NCI-H2081 treated with DMSO at 0.1 percent for 48 hours (cell line): Measurements from ENCODE around the gene WDR53.
"Not testable (repeated sequence)": the region's sequence is repeated elsewhere in the genome, so short reads cannot be mapped to it uniquely, and the experiment has no call there.

ENCODE experiments used
- DNase-seq: peaks from one replicate; lab custom pipeline; 2025; lab: John Stamatoyannopoulos, UW

Gene WDR53

GRCh38 chr3:196558476-196558875, 9.9 kb downstream of the WDR53 start:
- no peak for DNase-seq

- DNase-seq: no peak
These were observed 11.1 kb downstream of the WDR53 start for GRCh38 chr3:196557236-196557635.

- no peak for DNase-seq
These were observed 13.1 kb downstream of the WDR53 start for GRCh38 chr3:196555295-196555694.

GRCh38 chr3:196554205-196554604, 14.1 kb downstream of the WDR53 start:
- DNase-seq: no peak

GRCh38 chr3:196553551-196553950, 14.8 kb downstream of the WDR53 start:
- no peak for DNase-seq

GRCh38 chr3:196552253-196552652, 16.1 kb downstream of the WDR53 start:
- no peak for DNase-seq

- not testable (repeated sequence) for DNase-seq
These were observed 18.2 kb downstream of the WDR53 start for GRCh38 chr3:196550172-196550571.

GRCh38 chr3:196549312-196549711, 19.0 kb downstream of the WDR53 start:
- DNase-seq: not testable (repeated sequence)

GRCh38 chr3:196547067-196547466, 21.3 kb downstream of the WDR53 start:
- no peak for DNase-seq

GRCh38 chr3:196546537-196546936, 21.8 kb downstream of the WDR53 start:
- DNase-seq: no peak

GRCh38 chr3:196544491-196544992, 23.8 kb downstream of the WDR53 start:
- no peak for DNase-seq

GRCh38 chr3:196541684-196542445, 26.5 kb downstream of the WDR53 start:
- no peak for DNase-seq

- no peak for DNase-seq
These were observed 30.9 kb downstream of the WDR53 start for GRCh38 chr3:196537319-196537984.

GRCh38 chr3:196533260-196533681, 35.1 kb downstream of the WDR53 start:
- no peak for DNase-seq

GRCh38 chr3:196531418-196531817, 36.9 kb downstream of the WDR53 start:
- DNase-seq: no peak

GRCh38 chr3:196528639-196529233, 39.6 kb downstream of the WDR53 start:
- no peak for DNase-seq

- DNase-seq: no peak
These were observed 43.2 kb downstream of the WDR53 start for GRCh38 chr3:196525141-196525540.

- DNase-seq: no peak
These were observed 43.8 kb downstream of the WDR53 start for GRCh38 chr3:196524527-196524926.

GRCh38 chr3:196523841-196524240, 44.5 kb downstream of the WDR53 start:
- DNase-seq: no peak

GRCh38 chr3:196521291-196521690, 47.1 kb downstream of the WDR53 start:
- not testable (repeated sequence) for DNase-seq

GRCh38 chr3:196519718-196520082, 48.7 kb downstream of the WDR53 start:
- no peak for DNase-seq

- no peak for DNase-seq
These were observed 49.2 kb downstream of the WDR53 start for GRCh38 chr3:196518966-196519717.
